Loucy (cell line): ENCODE data around the gene CNKSR1.

Experiments used
- EZH2phosphoT487 ChIP-seq: fragments of 200-600 bp; IDR thresholded peaks from 2 replicates; pipeline ENCODE4 v1.6.1; 2018; ENCODE audit warnings: antibody characterized with exemption, mild to moderate bottlenecking, moderate library complexity, borderline replicate concordance
- TF ChIP-seq, protein P1 (sequence below): fragments of 200-600 bp; sonication (generic); conservative IDR thresholded peaks from 2 replicates; pipeline ENCODE4 v1.5.1; 2014; ENCODE audit warnings: mild to moderate bottlenecking, antibody characterized with exemption, low read length

DNA sequence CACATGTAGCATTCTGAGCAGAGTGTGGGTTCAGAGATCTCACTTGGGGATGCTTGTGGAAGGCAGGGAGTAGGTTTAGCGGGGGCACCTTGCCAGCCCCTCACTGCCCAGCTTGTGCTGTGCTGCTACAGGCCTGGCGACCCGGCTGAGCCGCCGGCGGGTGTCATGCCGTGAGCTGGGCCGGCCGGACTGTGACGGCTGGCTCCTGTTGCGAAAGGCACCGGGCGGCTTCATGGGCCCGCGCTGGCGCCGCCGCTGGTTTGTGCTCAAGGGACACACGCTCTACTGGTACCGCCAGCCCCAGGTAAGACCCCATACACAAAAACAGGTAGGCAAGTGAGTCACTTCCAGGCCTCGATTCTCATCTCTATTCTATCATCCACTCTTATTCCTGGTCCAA is 7.6 kb downstream of the CNKSR1 start:
- TF ChIP-seq, protein P1, sequence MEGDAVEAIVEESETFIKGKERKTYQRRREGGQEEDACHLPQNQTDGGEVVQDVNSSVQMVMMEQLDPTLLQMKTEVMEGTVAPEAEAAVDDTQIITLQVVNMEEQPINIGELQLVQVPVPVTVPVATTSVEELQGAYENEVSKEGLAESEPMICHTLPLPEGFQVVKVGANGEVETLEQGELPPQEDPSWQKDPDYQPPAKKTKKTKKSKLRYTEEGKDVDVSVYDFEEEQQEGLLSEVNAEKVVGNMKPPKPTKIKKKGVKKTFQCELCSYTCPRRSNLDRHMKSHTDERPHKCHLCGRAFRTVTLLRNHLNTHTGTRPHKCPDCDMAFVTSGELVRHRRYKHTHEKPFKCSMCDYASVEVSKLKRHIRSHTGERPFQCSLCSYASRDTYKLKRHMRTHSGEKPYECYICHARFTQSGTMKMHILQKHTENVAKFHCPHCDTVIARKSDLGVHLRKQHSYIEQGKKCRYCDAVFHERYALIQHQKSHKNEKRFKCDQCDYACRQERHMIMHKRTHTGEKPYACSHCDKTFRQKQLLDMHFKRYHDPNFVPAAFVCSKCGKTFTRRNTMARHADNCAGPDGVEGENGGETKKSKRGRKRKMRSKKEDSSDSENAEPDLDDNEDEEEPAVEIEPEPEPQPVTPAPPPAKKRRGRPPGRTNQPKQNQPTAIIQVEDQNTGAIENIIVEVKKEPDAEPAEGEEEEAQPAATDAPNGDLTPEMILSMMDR = no peak
- no peak for TF ChIP-seq EZH2phosphoT487
